Tibial nerve (tissue), 4 donors: ENCODE results near the gene ADI1. TPM values are rescaled to one million over a fixed set of nuclear protein-coding genes. Genes with fewer than 3 reads are reported as not detected.
A peak's percentile ranks its signal among the peaks of the same experiment; 100 is the strongest.
"Not testable (repeated sequence)": the region's sequence is repeated elsewhere in the genome, so short reads cannot be mapped to it uniquely, and the experiment has no call there.

Source experiments
- DNase-seq, 2 donors: peaks; one replicate each; pipeline ENCODE4 v3.0.0-alpha.2; 2019; ENCODE audit warnings: low spot score in 2 of 2
- H3K27ac ChIP-seq, 4 donors: fragments of 200-600 bp; sonication (generic) in 3 of 4; one replicate each; pipeline ENCODE4 v1.5.1; 2017 to 2019; ENCODE audit warnings: mild to moderate bottlenecking in 1 of 4
- H3K27me3 ChIP-seq, 2 donors: fragments of 200-600 bp; sonication (generic) in 1 of 2; one replicate each; pipeline versions ENCODE4 v1.5.1 to v1.6.0; 2017 to 2019
- H3K36me3 ChIP-seq, 3 donors: fragments of 200-600 bp; sonication (generic); one replicate each; pipeline ENCODE4 v1.5.1; 2018 to 2019
- H3K4me1 ChIP-seq, 4 donors: fragments of 200-600 bp; sonication (generic) in 3 of 4; one replicate each; pipeline ENCODE4 v1.5.1; 2017 to 2019
- H3K4me3 ChIP-seq, 4 donors: fragments of 200-600 bp; sonication (generic) in 3 of 4; one replicate each; pipeline ENCODE4 v1.5.1; 2017 to 2019; ENCODE audit warnings: mild to moderate bottlenecking in 1 of 4, moderate library complexity in 1 of 4
- H3K9me3 ChIP-seq, 4 donors: fragments of 200-600 bp; sonication (generic) in 3 of 4; one replicate each; pipeline ENCODE4 v1.5.1; 2017 to 2019
- EP300 ChIP-seq, 2 donors: sonication (generic); formaldehyde crosslinking; IDR thresholded peaks; one replicate each; pipeline ENCODE4 v1.6.1; 2017; ENCODE audit warnings: antibody characterized with exemption in 2 of 2, mild to moderate bottlenecking in 1 of 2
- POLR2A ChIP-seq, 2 donors: fragments of 450-650 bp; IDR thresholded peaks; one replicate each; pipeline ENCODE4 v1.6.1; 2017; ENCODE audit warnings: antibody characterized with exemption in 2 of 2, mild to moderate bottlenecking in 2 of 2, moderate library complexity in 2 of 2
- WGBS, 2 donors: methylation state at CpG; one replicate each; pipeline ENCODE4 v1.1.5; 2018; 5-methylcytosine and 5-hydroxymethylcytosine counted together
- total RNA-seq, 4 donors: library from RNA; depleted of rRNA; stranded (reverse); fragments of >200 nt; gene quantifications; one replicate each; pipeline ENCODE4 v1.1.0, GENCODE V29; 2016
- TF ChIP-seq, protein P1 (sequence below), 5 experiments: fragments of 200-600 bp in 3 of 5; fragments of 450-650 bp in 2 of 5; sonication (generic) in 3 of 5; IDR thresholded peaks; one replicate each; pipeline ENCODE4 v1.5.1; 2016 to 2019; ENCODE audit warnings: antibody characterized with exemption in 5 of 5, mild to moderate bottlenecking in 3 of 5, moderate library complexity in 2 of 5

Gene ADI1
- total RNA-seq, 4 donors from 2014 or later: 51.9 to 112 (median 106) TPM

DNA sequence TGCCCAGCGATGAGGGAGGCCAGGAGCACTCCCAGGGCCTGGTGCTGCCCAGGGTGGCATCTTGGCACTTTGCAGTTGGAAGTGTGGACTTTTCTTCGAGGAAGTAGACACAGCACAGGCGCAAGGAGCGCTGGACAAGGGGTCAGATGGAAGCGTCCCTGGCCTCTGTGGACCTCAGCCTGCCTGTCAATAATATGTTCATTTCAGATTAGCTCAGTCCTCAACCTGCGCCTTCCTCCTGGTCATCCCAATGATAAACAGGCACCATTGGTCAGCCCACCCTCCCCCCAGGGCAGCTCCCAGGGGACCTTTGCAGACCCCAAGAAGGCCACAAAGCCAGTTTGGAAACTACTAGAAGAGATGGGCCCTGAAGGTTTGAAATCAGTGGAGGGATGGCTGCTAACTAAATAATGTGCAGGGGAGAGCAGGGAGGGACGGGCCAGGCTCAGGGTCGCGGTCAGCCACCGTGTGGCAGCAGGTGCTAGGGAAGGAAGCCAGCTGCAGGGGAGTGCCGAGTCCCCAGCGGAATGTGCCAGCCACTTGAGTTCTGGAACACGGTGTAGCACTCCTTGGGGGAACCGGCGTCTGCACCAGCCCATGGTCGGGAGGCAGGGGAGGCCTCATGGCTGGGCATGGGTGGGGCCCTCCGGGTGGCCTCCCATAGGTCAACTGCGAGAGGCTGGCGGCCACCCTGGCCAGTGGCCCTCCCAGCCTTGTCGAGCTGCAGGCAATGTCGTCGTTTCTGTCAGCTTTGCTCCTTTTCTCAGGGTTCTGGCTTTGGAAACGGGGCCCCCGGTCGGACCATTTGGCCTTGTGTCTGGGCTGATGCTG lies 59.9 kb downstream of the ADI1 start:
- H3K27me3 ChIP-seq: no peaks in the 10 kb centered on the region
- peak overlapping the region in 3 of 4 donors; percentile 43 to 95 (median 53) for H3K27ac ChIP-seq
- peaks cover 0 to 26% (median 9%) of the 10 kb centered on the region in 4 donors for H3K4me1 ChIP-seq
- no peak for DNase-seq
- WGBS, 2 donors: 73 to 74% methylated on average over 17 to 22 of the region's 25 CpGs
- H3K4me3 ChIP-seq: no peak overlapping the region
- peak in 1 of 2 donors; percentile 27 for TF ChIP-seq EP300 (IDR thresholded peaks at IDR 0.05)
- no peak for TF ChIP-seq POLR2A (IDR thresholded peaks at IDR 0.05)
- no peaks in the 10 kb centered on the region for H3K9me3 ChIP-seq
- H3K36me3 ChIP-seq: peaks cover 0 to 56% (median 0%) of the 10 kb centered on the region in 3 donors

DNA sequence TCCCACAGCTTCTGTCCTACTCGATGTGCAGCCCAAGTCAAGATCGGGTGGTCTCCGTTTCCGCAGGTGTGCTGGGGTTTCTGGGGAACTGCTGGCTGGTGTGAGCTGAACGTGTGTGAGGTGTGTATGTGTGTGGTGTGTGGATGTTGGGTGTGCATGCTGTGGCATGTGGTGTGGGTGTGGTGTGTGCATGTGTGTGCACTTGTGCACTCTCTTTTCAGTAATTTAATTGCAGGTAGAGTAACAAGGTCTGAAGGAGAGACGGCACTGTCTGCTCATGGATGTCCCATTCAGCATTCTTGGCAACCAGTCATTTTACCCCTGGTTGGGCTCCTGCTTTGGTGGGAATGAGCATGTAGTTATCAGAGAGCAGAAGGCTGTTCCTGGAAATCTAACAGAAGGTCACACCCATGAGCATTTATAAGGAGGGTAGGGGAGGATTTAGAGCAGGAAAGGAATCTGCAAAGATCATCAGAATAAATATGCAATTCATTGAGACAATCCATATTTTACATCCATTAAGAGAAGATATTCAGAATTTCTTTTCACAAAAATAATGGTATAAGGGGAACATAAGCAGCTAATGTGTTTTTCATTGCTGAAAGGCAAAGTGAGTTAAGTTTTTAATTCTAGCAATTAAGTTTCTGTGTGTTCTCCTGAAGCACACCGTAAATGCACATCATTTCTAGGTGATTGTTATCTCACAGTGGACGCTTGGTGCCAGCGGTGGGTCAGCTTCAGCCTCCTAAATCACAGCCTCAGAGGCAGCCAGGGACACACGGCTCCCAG lies 60.7 kb downstream of the ADI1 start:
- no peak for DNase-seq
- no peaks in the 10 kb centered on the region for H3K27me3 ChIP-seq
- H3K4me1 ChIP-seq: peaks cover 0 to 31% (median 9%) of the 10 kb centered on the region in 4 donors
- 74 to 79% methylated on average over 10 of the region's 10 CpGs for WGBS, 2 donors
- H3K36me3 ChIP-seq: peaks cover 0 to 48% (median 0%) of the 10 kb centered on the region in 3 donors
- H3K9me3 ChIP-seq: no peaks in the 10 kb centered on the region
- peak overlapping the region in 2 of 4 donors; percentile 53 to 95 for H3K27ac ChIP-seq
- no peak overlapping the region for H3K4me3 ChIP-seq
- no peak for TF ChIP-seq EP300 (IDR thresholded peaks at IDR 0.05)
- TF ChIP-seq POLR2A (IDR thresholded peaks at IDR 0.05): no peak
- TF ChIP-seq, protein P1, sequence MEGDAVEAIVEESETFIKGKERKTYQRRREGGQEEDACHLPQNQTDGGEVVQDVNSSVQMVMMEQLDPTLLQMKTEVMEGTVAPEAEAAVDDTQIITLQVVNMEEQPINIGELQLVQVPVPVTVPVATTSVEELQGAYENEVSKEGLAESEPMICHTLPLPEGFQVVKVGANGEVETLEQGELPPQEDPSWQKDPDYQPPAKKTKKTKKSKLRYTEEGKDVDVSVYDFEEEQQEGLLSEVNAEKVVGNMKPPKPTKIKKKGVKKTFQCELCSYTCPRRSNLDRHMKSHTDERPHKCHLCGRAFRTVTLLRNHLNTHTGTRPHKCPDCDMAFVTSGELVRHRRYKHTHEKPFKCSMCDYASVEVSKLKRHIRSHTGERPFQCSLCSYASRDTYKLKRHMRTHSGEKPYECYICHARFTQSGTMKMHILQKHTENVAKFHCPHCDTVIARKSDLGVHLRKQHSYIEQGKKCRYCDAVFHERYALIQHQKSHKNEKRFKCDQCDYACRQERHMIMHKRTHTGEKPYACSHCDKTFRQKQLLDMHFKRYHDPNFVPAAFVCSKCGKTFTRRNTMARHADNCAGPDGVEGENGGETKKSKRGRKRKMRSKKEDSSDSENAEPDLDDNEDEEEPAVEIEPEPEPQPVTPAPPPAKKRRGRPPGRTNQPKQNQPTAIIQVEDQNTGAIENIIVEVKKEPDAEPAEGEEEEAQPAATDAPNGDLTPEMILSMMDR (IDR thresholded peaks at IDR 0.05): no peak

DNA sequence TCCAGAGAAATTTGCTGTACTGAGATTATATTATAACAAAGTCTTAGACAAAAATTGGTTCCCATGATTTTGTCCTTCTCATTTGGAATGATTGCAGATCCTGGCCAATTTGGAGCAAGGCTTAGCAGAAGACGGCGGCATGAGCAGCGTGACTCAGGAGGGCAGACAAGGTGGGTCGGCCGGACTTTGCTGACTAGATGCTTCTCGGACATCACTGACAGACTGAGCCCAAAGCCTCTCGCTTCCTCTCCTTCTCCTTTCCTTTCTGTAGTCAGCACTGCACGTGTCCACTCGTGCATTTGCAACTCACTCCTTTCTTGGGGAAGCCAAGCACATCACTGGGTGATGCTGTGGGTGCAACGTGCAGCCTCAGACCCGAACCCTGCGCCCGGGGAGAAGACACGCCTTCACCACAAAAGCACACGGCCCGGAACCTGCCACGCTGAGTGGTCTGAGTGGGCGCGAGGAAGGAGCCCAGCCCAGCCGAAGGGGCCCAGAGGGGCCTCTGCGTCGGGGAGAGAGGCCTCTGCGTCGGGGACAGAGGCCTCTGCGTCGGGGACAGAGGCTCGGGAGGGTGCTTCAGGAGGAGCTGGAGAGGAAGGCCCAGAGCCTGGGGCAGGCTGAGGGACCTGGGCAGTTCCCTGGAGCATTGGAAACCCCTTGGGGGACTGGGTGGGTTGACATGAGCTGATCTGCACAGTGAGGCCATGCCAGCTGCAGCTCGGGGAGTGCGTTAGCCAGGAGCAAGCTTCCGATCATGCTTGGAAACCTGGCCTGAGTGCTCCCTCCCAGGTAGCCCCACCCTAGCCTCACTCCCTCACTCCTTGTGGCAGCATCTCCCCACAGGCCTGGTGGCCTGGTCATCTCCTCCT lies 61.6 kb downstream of the ADI1 start:
- 92 to 93% methylated on average over 30 of the region's 30 CpGs for WGBS, 2 donors
- TF ChIP-seq EP300 (IDR thresholded peaks at IDR 0.05) (no peak), POLR2A (IDR thresholded peaks at IDR 0.05) (no peak)
- no peak overlapping the region for H3K4me3 ChIP-seq
- no peaks in the 10 kb centered on the region for H3K27me3 ChIP-seq
- H3K27ac ChIP-seq: no peak overlapping the region
- peaks cover 0 to 43% (median 0%) of the 10 kb centered on the region in 3 donors for H3K36me3 ChIP-seq
- no peaks in the 10 kb centered on the region for H3K9me3 ChIP-seq
- DNase-seq: no peak
- peaks cover 0 to 35% (median 9%) of the 10 kb centered on the region in 4 donors for H3K4me1 ChIP-seq

DNA sequence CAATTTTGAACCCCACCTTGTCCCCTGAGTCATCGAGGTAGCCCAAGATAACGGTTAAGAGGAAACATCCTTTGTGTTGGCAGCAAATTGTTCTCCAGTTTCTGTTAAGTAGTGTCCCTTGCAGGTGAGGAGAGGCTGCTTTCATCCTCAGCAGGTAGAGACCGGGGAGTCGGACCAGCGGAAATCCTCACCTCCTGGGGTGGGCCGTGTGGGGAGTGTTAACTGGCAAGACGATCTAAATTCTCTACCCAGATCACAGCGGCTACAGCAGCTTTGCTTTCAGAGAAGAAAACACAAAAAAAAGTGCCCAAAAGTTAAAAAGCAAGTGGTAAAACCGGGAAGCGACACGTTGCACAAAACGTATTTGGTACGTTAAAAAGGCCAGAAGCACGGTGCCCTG lies 63.2 kb downstream of the ADI1 start:
- Histone ChIP-seq H3K4me3 (no peak overlapping the region), H3K36me3 (peaks cover 0 to 51% (median 0%) of the 10 kb centered on the region in 3 donors), H3K27me3 (no peaks in the 10 kb centered on the region), H3K4me1 (peaks cover 0 to 24% (median 0%) of the 10 kb centered on the region in 4 donors), H3K27ac (no peak overlapping the region), H3K9me3 (no peaks in the 10 kb centered on the region)
- DNase-seq: no peak
- 93% methylated on average over 14 of the region's 14 CpGs for WGBS, 2 donors
- TF ChIP-seq EP300 (IDR thresholded peaks at IDR 0.05): no peak
- TF ChIP-seq, protein P1 (IDR thresholded peaks at IDR 0.05): no peak
- no peak for TF ChIP-seq POLR2A (IDR thresholded peaks at IDR 0.05)

DNA sequence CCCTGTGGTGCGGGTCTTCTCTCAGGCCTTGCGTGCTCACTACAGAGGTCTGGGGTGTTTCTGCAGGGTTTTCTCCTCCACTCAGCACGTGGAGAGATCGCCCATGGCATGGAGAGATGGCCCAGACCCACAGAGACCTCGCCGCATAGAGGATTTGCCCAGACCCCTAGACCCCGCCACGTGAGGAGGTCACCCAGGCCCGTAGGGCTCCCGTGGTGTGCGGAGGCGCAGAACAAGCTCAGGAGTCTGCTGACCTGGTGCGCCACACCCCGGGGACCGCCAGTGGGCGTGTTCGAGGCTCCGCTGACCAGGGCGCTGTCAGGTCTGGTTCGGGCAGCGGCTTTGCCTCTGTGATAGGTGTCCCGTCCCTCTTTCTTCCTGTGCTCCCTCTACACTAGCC lies 64.5 kb downstream of the ADI1 start:
- 96 to 97% methylated on average over 22 of the region's 22 CpGs for WGBS, 2 donors
- Histone ChIP-seq H3K27ac (no peak overlapping the region), H3K27me3 (no peaks in the 10 kb centered on the region), H3K4me3 (no peak overlapping the region), H3K36me3 (peaks cover 0 to 48% (median 0%) of the 10 kb centered on the region in 3 donors), H3K4me1 (peaks cover 0 to 27% (median 2%) of the 10 kb centered on the region in 4 donors), H3K9me3 (no peaks in the 10 kb centered on the region)
- no peak for DNase-seq
- TF ChIP-seq, protein P1 (IDR thresholded peaks at IDR 0.05): no peak
- TF ChIP-seq EP300 (IDR thresholded peaks at IDR 0.05): no peak
- TF ChIP-seq POLR2A (IDR thresholded peaks at IDR 0.05): no peak

DNA sequence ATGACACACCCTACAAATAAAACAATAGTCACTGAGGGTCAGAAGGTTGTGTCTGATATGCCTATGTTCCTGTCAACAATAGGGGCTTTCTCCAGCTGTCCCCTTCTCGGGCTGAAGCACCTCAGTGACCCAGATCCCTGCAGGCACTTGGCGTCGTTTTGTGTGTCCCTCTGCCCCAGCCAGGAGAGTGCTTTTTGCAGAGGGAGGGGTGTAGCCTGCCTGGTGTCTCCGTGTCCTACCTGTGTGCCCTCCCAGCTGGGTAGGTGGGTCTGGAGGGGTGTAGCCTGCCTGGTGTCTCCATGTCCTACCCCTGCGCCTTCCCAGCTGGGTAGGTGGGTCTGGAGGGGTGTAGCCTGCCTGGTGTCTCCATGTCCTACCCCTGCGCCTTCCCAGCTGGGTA lies 65.3 kb downstream of the ADI1 start:
- H3K27me3 ChIP-seq, DNase-seq, H3K4me3 ChIP-seq, H3K9me3 ChIP-seq: not testable (repeated sequence)
- Histone ChIP-seq H3K36me3 (peaks cover 0 to 56% (median 0%) of the 10 kb centered on the region in 3 donors), H3K27ac (peak overlapping the region in 2 of 4 donors; percentile 8 to 26), H3K4me1 (peaks cover 0 to 29% (median 2%) of the 10 kb centered on the region in 4 donors)
- WGBS, 2 donors: 74 to 75% methylated on average over 4 to 6 of the region's 6 CpGs
